CD8-positive, alpha-beta memory T cell (primary cell): ENCODE measurements around the gene PROK2. TPM values are rescaled to one million over a fixed set of nuclear protein-coding genes. Genes with fewer than 3 reads are reported as not detected.

Source experiments
- CTCF ChIA-PET: fragments of 350-600 bp; sonication (Branson Sonifier 250); formaldehyde crosslinking; loops from one replicate; lab custom pipeline; 2021; ENCODE audit warnings: antibody characterized with exemption; lab: Charles Lee
- POLR2A ChIA-PET: fragments of 350-600 bp; sonication (Branson Sonifier 250); formaldehyde crosslinking; loops from one replicate; lab custom pipeline; 2021; ENCODE audit warnings: antibody characterized with exemption; lab: Charles Lee
- DNase-seq, 5 donors: peaks; one replicate each; pipeline versions ENCODE4 v3.0.0 to v3.0.0-alpha.2; 2020 to 2022; ENCODE audit warnings: mixed read lengths in 1 of 5
- H3K27ac ChIP-seq: one replicate; pipeline ENCODE4 v1.7.0; 2013; ENCODE audit warnings: low read depth, mild to moderate bottlenecking, low read length, moderate library complexity
- H3K27me3 ChIP-seq: 2 replicates; pipeline ENCODE4 v1.7.0; 2013; ENCODE audit warnings: low read length, mild to moderate bottlenecking; ENCODE audit not compliant: insufficient read depth, poor library complexity, severe bottlenecking
- H3K36me3 ChIP-seq: 2 replicates; pipeline ENCODE4 v1.7.0; 2013; ENCODE audit warnings: mild to moderate bottlenecking, low read length, moderate library complexity; ENCODE audit not compliant: insufficient read depth
- H3K4me1 ChIP-seq: 2 replicates; pipeline ENCODE4 v1.7.0; 2013; ENCODE audit warnings: mild to moderate bottlenecking, low read length, moderate library complexity; ENCODE audit not compliant: insufficient read depth
- H3K4me3 ChIP-seq: 2 replicates; pipeline ENCODE4 v1.7.0; 2013; ENCODE audit warnings: mild to moderate bottlenecking, low read length
- H3K9me3 ChIP-seq: 2 replicates; pipeline ENCODE4 v1.7.0; 2013; ENCODE audit warnings: mild to moderate bottlenecking, low read length
- H3K27ac Mint-ChIP-seq, 8 donors: one replicate each; pipeline ENCODE4 v1.8.0; 2020 to 2021; ENCODE audit warnings: mixed read lengths in 8 of 8, mild to moderate bottlenecking in 6 of 8, inconsistent platforms in 3 of 8, moderate library complexity in 3 of 8
- H3K27me3 Mint-ChIP-seq, 2 donors: one replicate each; pipeline ENCODE4 v1.8.0; 2020 to 2021; ENCODE audit warnings: mixed read lengths in 2 of 2, mild to moderate bottlenecking in 1 of 2, moderate library complexity in 1 of 2
- H3K36me3 Mint-ChIP-seq, 3 donors: one replicate each; pipeline ENCODE4 v1.8.0; 2020 to 2021; ENCODE audit warnings: mixed read lengths in 3 of 3, inconsistent platforms in 1 of 3, mild to moderate bottlenecking in 1 of 3
- H3K4me1 Mint-ChIP-seq, 3 donors: one replicate each; pipeline ENCODE4 v1.8.0; 2020 to 2021; ENCODE audit warnings: mixed read lengths in 3 of 3, inconsistent platforms in 1 of 3, mild to moderate bottlenecking in 1 of 3
- H3K4me3 Mint-ChIP-seq, 7 donors: one replicate each; pipeline ENCODE4 v1.8.0; 2020 to 2021; ENCODE audit warnings: mixed read lengths in 7 of 7, mild to moderate bottlenecking in 6 of 7, moderate library complexity in 4 of 7, inconsistent platforms in 2 of 7
- H3K9me3 Mint-ChIP-seq, 5 donors: one replicate each; pipeline ENCODE4 v1.8.0; 2020 to 2022; ENCODE audit warnings: mixed read lengths in 5 of 5, mild to moderate bottlenecking in 3 of 5, moderate library complexity in 2 of 5, inconsistent platforms in 1 of 5
- polyA plus RNA-seq: library from polyadenylated mRNA; unstranded; fragments of 300-500 nt; fragmentation: Illumina TruSeq; gene quantifications from one replicate; pipeline ENCODE4 v1.2.3, GENCODE V29; 2021
- total RNA-seq, 2 experiments: library from RNA; stranded (reverse); gene quantifications; one replicate each; pipeline ENCODE4 v1.2.3, GENCODE V29; 2021

The PROK2 gene
- total and polyA plus RNA-seq, 3 experiments from 2014 or later: 0.28 to 1.4 (median 0.33) TPM

DNA sequence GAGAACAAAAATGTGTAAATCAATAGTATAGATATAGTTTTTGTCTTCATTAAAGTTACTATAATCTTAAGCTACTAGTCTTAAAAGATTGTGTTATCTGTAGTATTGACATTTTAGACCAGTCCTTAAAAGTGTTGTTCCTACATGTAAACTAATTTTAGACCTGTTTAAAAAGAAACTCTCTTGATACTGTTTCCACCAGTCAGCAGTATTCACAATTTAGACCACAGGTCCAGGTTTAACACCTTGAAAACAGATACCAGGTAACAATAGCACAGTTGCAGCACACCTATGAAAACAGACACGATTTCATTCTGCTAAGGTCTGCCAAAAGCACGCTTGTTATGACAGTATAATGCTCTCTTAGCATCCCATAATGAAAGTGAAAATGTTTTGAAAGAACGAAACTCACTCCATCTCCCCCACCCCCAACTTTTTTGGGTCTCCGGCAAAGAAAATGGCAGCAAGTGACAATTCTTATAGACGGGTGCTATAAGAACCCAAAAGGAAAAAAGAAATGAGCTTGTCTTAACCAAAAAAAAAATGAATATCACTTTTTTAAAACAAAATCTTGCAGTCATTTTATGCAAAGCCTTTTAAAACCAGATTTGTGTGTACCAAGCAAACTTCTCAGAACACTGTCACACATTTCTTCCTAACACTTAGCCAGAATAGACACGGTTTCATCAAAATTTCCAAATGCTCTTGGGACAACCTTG, 61.3 kb downstream of the PROK2 start:
- peak overlapping the region; percentile 33 for H3K27ac ChIP-seq
- H3K27me3 ChIP-seq: no peaks in the 10 kb centered on the region
- H3K4me1 ChIP-seq: peaks cover 66% of the 10 kb centered on the region
- H3K27ac Mint-ChIP-seq: peak overlapping the region; percentile 90 to 99 (median 93)
- H3K36me3 Mint-ChIP-seq: peaks cover 0 to 29% (median 9%) of the 10 kb centered on the region in 3 donors
- peak overlapping the region; percentile 90 to 98 (median 95) for H3K4me3 Mint-ChIP-seq
- no peaks in the 10 kb centered on the region for H3K9me3 Mint-ChIP-seq
- ChIA-PET CTCF (interaction anchor here (1.2 to 1.6 kb wide), 3 partner anchors 10 to 151 kb away, joined by 3 to 7 read pairs (median 4); no protein-coding TSS in a partner anchor), POLR2A (interaction anchor here (0.6 kb wide), 2 partner anchors 21 to 34 kb away, joined by 3 to 11 read pairs; no protein-coding TSS in a partner anchor)
- peaks cover 72 to 81% (median 76%) of the 10 kb centered on the region in 3 donors for H3K4me1 Mint-ChIP-seq
- H3K9me3 ChIP-seq: no peaks in the 10 kb centered on the region
- peak overlapping the region; percentile 55 for H3K4me3 ChIP-seq
- H3K36me3 ChIP-seq: no peaks in the 10 kb centered on the region
- peaks cover 0 to 1% of the 10 kb centered on the region in 2 donors for H3K27me3 Mint-ChIP-seq
- DNase-seq: peak; percentile 18 to 73 (median 64)

GRCh38 chr3:71722693-71723092, 62.3 kb downstream of the PROK2 start:
- Mint-ChIP-seq H3K27ac (peak overlapping the region; percentile 87 to 99 (median 93)), H3K9me3 (no peaks in the 10 kb centered on the region), H3K4me1 (peaks cover 75 to 83% (median 80%) of the 10 kb centered on the region in 3 donors), H3K4me3 (peak overlapping the region; percentile 87 to 98 (median 92)), H3K27me3 (peaks cover 0 to 1% of the 10 kb centered on the region in 2 donors), H3K36me3 (peaks cover 0 to 30% (median 12%) of the 10 kb centered on the region in 3 donors)
- Histone ChIP-seq H3K4me3 (peak overlapping the region; percentile 55), H3K27me3 (no peaks in the 10 kb centered on the region), H3K27ac (no peak overlapping the region), H3K36me3 (no peaks in the 10 kb centered on the region), H3K4me1 (peaks cover 75% of the 10 kb centered on the region), H3K9me3 (no peaks in the 10 kb centered on the region)
- no peak for DNase-seq
- ChIA-PET CTCF (no interaction called here), POLR2A (no interaction called here)

Other genes with a start within 250 kb of the PROK2 start
- gene FOXP1, start 201.4 kb downstream of the PROK2 start, total RNA-seq: 100 to 1,000 TPM; 142 to 147 TPM
- gene FOXP1, start 201.4 kb downstream of the PROK2 start, polyA plus RNA-seq: 185 TPM
- 10 to 100 TPM; 22.2 to 24.1 TPM for gene EIF4E3, start 59.7 kb downstream of the PROK2 start, total RNA-seq
- 50.5 TPM for gene EIF4E3, start 59.7 kb downstream of the PROK2 start, polyA plus RNA-seq
- gene GPR27, start 31.3 kb downstream of the PROK2 start, total RNA-seq: 1 to 10 TPM; 2.3 to 2.6 TPM
- gene GPR27, start 31.3 kb downstream of the PROK2 start, polyA plus RNA-seq: 1.8 TPM